ENCODE results near the gene PPP2R2C.

Gene PPP2R2C

GRCh38 chr4:6384541-6384940, 87.9 kb downstream of the PPP2R2C start:
- Mint-ChIP-seq H3K4me1 (no peaks in the 10 kb centered on the region), H3K27ac (no peak overlapping the region), H3K4me3 (no peak overlapping the region), H3K9me3 (no peaks in the 10 kb centered on the region), H3K27me3 (peaks cover 26% of the 10 kb centered on the region), H3K36me3 (no peaks in the 10 kb centered on the region)
- ATAC-seq, result no peak

- H3K27ac Mint-ChIP-seq, result no peak overlapping the region
- H3K27me3 Mint-ChIP-seq, result peaks cover 26% of the 10 kb centered on the region
- no peaks in the 10 kb centered on the region for H3K36me3 Mint-ChIP-seq
- H3K4me1 Mint-ChIP-seq, result no peaks in the 10 kb centered on the region
- no peaks in the 10 kb centered on the region for H3K9me3 Mint-ChIP-seq
- H3K4me3 Mint-ChIP-seq, result no peak overlapping the region
- no peak for ATAC-seq
Observed at GRCh38 chr4:6383929-6384328, 88.5 kb downstream of the PPP2R2C start.

GRCh38 chr4:6383009-6383404, 89.4 kb downstream of the PPP2R2C start:
- no peak for ATAC-seq
- Mint-ChIP-seq H3K4me1 (no peaks in the 10 kb centered on the region), H3K27me3 (peaks cover 32% of the 10 kb centered on the region), H3K4me3 (no peak overlapping the region), H3K27ac (no peak overlapping the region), H3K9me3 (no peaks in the 10 kb centered on the region), H3K36me3 (no peaks in the 10 kb centered on the region)

GRCh38 chr4:6381571-6382123, 90.8 kb downstream of the PPP2R2C start:
- no peak overlapping the region for H3K27ac Mint-ChIP-seq
- H3K4me1 Mint-ChIP-seq, result no peaks in the 10 kb centered on the region
- no peaks in the 10 kb centered on the region for H3K36me3 Mint-ChIP-seq
- no peak overlapping the region for H3K4me3 Mint-ChIP-seq
- no peak for ATAC-seq
- H3K9me3 Mint-ChIP-seq, result no peaks in the 10 kb centered on the region
- peaks cover 38% of the 10 kb centered on the region for H3K27me3 Mint-ChIP-seq

GRCh38 chr4:6380746-6381410, 91.5 kb downstream of the PPP2R2C start:
- no peaks in the 10 kb centered on the region for H3K9me3 Mint-ChIP-seq
- H3K36me3 Mint-ChIP-seq, result no peaks in the 10 kb centered on the region
- ATAC-seq, result no peak
- H3K4me1 Mint-ChIP-seq, result no peaks in the 10 kb centered on the region
- peaks cover 42% of the 10 kb centered on the region for H3K27me3 Mint-ChIP-seq
- no peak overlapping the region for H3K27ac Mint-ChIP-seq
- H3K4me3 Mint-ChIP-seq, result no peak overlapping the region

GRCh38 chr4:6379767-6380745, 92.4 kb downstream of the PPP2R2C start:
- H3K4me3 Mint-ChIP-seq, result no peak overlapping the region
- ATAC-seq, result no peak
- H3K27me3 Mint-ChIP-seq, result peaks cover 42% of the 10 kb centered on the region
- no peaks in the 10 kb centered on the region for H3K9me3 Mint-ChIP-seq
- no peaks in the 10 kb centered on the region for H3K36me3 Mint-ChIP-seq
- H3K27ac Mint-ChIP-seq, result no peak overlapping the region
- no peaks in the 10 kb centered on the region for H3K4me1 Mint-ChIP-seq

GRCh38 chr4:6378493-6379445, 93.6 kb downstream of the PPP2R2C start:
- Mint-ChIP-seq H3K27ac (no peak overlapping the region), H3K9me3 (no peaks in the 10 kb centered on the region), H3K4me1 (no peaks in the 10 kb centered on the region), H3K4me3 (no peak overlapping the region), H3K27me3 (peaks cover 37% of the 10 kb centered on the region), H3K36me3 (no peaks in the 10 kb centered on the region)
- no peak for ATAC-seq

GRCh38 chr4:6377626-6378492, 94.6 kb downstream of the PPP2R2C start:
- no peaks in the 10 kb centered on the region for H3K4me1 Mint-ChIP-seq
- no peaks in the 10 kb centered on the region for H3K9me3 Mint-ChIP-seq
- no peak overlapping the region for H3K4me3 Mint-ChIP-seq

GRCh38 chr4:6375620-6376295, 96.7 kb downstream of the PPP2R2C start:
- Mint-ChIP-seq H3K36me3 (no peaks in the 10 kb centered on the region), H3K9me3 (no peaks in the 10 kb centered on the region), H3K27ac (no peak overlapping the region), H3K4me3 (no peak overlapping the region), H3K27me3 (peaks cover 18% of the 10 kb centered on the region), H3K4me1 (no peaks in the 10 kb centered on the region)
- no peak for ATAC-seq

More at GRCh38 chr4:6377626-6378492, 94.6 kb downstream of the PPP2R2C start:
- Mint-ChIP-seq H3K27ac (no peak overlapping the region), H3K27me3 (peaks cover 28% of the 10 kb centered on the region), H3K36me3 (no peaks in the 10 kb centered on the region)
- ATAC-seq, result no peak

GRCh38 chr4:6374575-6374974, 97.8 kb downstream of the PPP2R2C start:
- peaks cover 18% of the 10 kb centered on the region for H3K27me3 Mint-ChIP-seq
- no peak for ATAC-seq
- H3K36me3 Mint-ChIP-seq, result no peaks in the 10 kb centered on the region
- H3K9me3 Mint-ChIP-seq, result no peaks in the 10 kb centered on the region
- H3K4me3 Mint-ChIP-seq, result no peak overlapping the region
- no peaks in the 10 kb centered on the region for H3K4me1 Mint-ChIP-seq
- no peak overlapping the region for H3K27ac Mint-ChIP-seq

- ATAC-seq, result no peak
- no peak overlapping the region for H3K4me3 Mint-ChIP-seq
- no peak overlapping the region for H3K27ac Mint-ChIP-seq
- H3K4me1 Mint-ChIP-seq, result no peaks in the 10 kb centered on the region
- no peaks in the 10 kb centered on the region for H3K9me3 Mint-ChIP-seq
- H3K27me3 Mint-ChIP-seq, result peaks cover 14% of the 10 kb centered on the region
- H3K36me3 Mint-ChIP-seq, result no peaks in the 10 kb centered on the region
Observed at GRCh38 chr4:6373541-6374410, 98.6 kb downstream of the PPP2R2C start.

- Mint-ChIP-seq H3K9me3 (no peaks in the 10 kb centered on the region), H3K36me3 (no peaks in the 10 kb centered on the region), H3K27ac (no peak overlapping the region), H3K27me3 (peaks cover 18% of the 10 kb centered on the region), H3K4me3 (no peak overlapping the region), H3K4me1 (no peaks in the 10 kb centered on the region)
- no peak for ATAC-seq
Observed at GRCh38 chr4:6372649-6373525, 99.5 kb downstream of the PPP2R2C start.
